Thymus (tissue), 11 donors: ENCODE measurements around the gene VPS8. TPM values are rescaled to one million over a fixed set of nuclear protein-coding genes. Genes with fewer than 3 reads are reported as not detected.

Experiments used
- DNase-seq, 9 donors: peaks; one replicate each; pipeline ENCODE4 v3.0.0-alpha.2; 2013; ENCODE audit warnings: low spot score in 9 of 9, low read depth in 6 of 9, missing footprints in 1 of 9
- H3K27ac ChIP-seq, 2 donors: one replicate each; pipeline ENCODE4 v1.5.1; 2013; ENCODE audit warnings: control low read depth in 1 of 2, low read depth in 1 of 2, low read length in 1 of 2, mild to moderate bottlenecking in 1 of 2, moderate library complexity in 1 of 2
- H3K27me3 ChIP-seq, 2 donors: one replicate each; pipeline ENCODE4 v1.5.1; 2013; ENCODE audit warnings: low read length in 1 of 2; ENCODE audit not compliant: control insufficient read depth in 2 of 2, insufficient read depth in 1 of 2
- H3K36me3 ChIP-seq, 2 donors: one replicate each; pipeline ENCODE4 v1.5.1; 2013; ENCODE audit warnings: low read length in 1 of 2, mild to moderate bottlenecking in 1 of 2, moderate library complexity in 1 of 2; ENCODE audit not compliant: control insufficient read depth in 2 of 2, insufficient read depth in 2 of 2
- H3K4me1 ChIP-seq, 2 donors: one replicate each; pipeline ENCODE4 v1.5.1; 2013; ENCODE audit warnings: low read length in 2 of 2; ENCODE audit not compliant: control insufficient read depth in 2 of 2, insufficient read depth in 2 of 2
- H3K4me3 ChIP-seq, 2 donors: one replicate each; pipeline ENCODE4 v1.5.1; 2013; ENCODE audit warnings: low read length in 2 of 2, control low read depth in 1 of 2, mild to moderate bottlenecking in 1 of 2
- H3K9me3 ChIP-seq, 2 donors: one replicate each; pipeline ENCODE4 v1.5.1; 2013; ENCODE audit warnings: low read length in 1 of 2, mild to moderate bottlenecking in 1 of 2; ENCODE audit not compliant: control insufficient read depth in 2 of 2, insufficient read depth in 1 of 2
- WGBS: extraction: QIAGEN DNeasy Blood & Tissue Kit; methylation state at CpG from one replicate; pipeline ENCODE4 v1.1.7; 2013; 5-methylcytosine and 5-hydroxymethylcytosine counted together
- polyA plus RNA-seq: library from polyadenylated mRNA; stranded (reverse); fragments of 200-250 nt; gene quantifications from one replicate; pipeline ENCODE4 v1.2.3, GENCODE V29; 2013
- total RNA-seq: library from RNA; stranded (reverse); fragments of 120-200 nt; gene quantifications from one replicate; pipeline ENCODE4 v1.2.4, GENCODE V29; 2013
- donor health status: healthy.

The VPS8 gene
- total and polyA plus RNA-seq, 2 donors, result 20.1 to 36.1 TPM

- H3K27ac ChIP-seq, result no peak overlapping the region
- H3K4me1 ChIP-seq, result no peaks in the 10 kb centered on the region
- H3K27me3 ChIP-seq, result no peaks in the 10 kb centered on the region
- no peak overlapping the region for H3K4me3 ChIP-seq
- 97% methylated on average over 2 of the region's 2 CpGs for WGBS
- no peak for DNase-seq
- H3K36me3 ChIP-seq, result peaks cover 8 to 19% of the 10 kb centered on the region in 2 donors
- no peaks in the 10 kb centered on the region for H3K9me3 ChIP-seq
Observed at GRCh38 chr3:184850201-184850600, 38.2 kb downstream of the VPS8 start.

GRCh38 chr3:184857099-184857498, 45.1 kb downstream of the VPS8 start:
- Histone ChIP-seq H3K4me1 (no peaks in the 10 kb centered on the region), H3K4me3 (no peak overlapping the region), H3K27ac (no peak overlapping the region), H3K36me3 (peaks cover 5 to 41% of the 10 kb centered on the region in 2 donors), H3K9me3 (no peaks in the 10 kb centered on the region), H3K27me3 (no peaks in the 10 kb centered on the region)
- DNase-seq, result no peak
- 99% methylated on average over 2 of the region's 2 CpGs for WGBS

- no peak overlapping the region for H3K4me3 ChIP-seq
- peaks cover 3 to 35% of the 10 kb centered on the region in 2 donors for H3K36me3 ChIP-seq
- H3K27ac ChIP-seq, result no peak overlapping the region
- no peak for DNase-seq
- H3K4me1 ChIP-seq, result no peaks in the 10 kb centered on the region
- H3K27me3 ChIP-seq, result no peaks in the 10 kb centered on the region
- H3K9me3 ChIP-seq, result no peaks in the 10 kb centered on the region
Observed at GRCh38 chr3:184864000-184864399, 52.0 kb downstream of the VPS8 start.

- Histone ChIP-seq H3K4me1 (no peaks in the 10 kb centered on the region), H3K36me3 (peaks cover 3 to 30% of the 10 kb centered on the region in 2 donors), H3K27me3 (no peaks in the 10 kb centered on the region), H3K9me3 (no peaks in the 10 kb centered on the region), H3K4me3 (no peak overlapping the region), H3K27ac (no peak overlapping the region)
- no peak for DNase-seq
- 98% methylated on average over 2 of the region's 2 CpGs for WGBS
Observed at GRCh38 chr3:184868477-184868876, 56.5 kb downstream of the VPS8 start.

- no peak overlapping the region for H3K4me3 ChIP-seq
- no peak overlapping the region for H3K27ac ChIP-seq
- H3K36me3 ChIP-seq, result peaks cover 3 to 32% of the 10 kb centered on the region in 2 donors
- peak in 5 of 9 donors; percentile 0 to 32 (median 10) for DNase-seq
- 28% methylated on average over 4 of the region's 4 CpGs for WGBS
- H3K9me3 ChIP-seq, result no peaks in the 10 kb centered on the region
- no peaks in the 10 kb centered on the region for H3K4me1 ChIP-seq
- no peaks in the 10 kb centered on the region for H3K27me3 ChIP-seq
Observed at GRCh38 chr3:184872200-184872599, 60.2 kb downstream of the VPS8 start.

GRCh38 chr3:184873141-184873540, 61.2 kb downstream of the VPS8 start:
- 95% methylated on average over 1 of the region's 1 CpG for WGBS
- Histone ChIP-seq H3K27ac (no peak overlapping the region), H3K4me1 (no peaks in the 10 kb centered on the region), H3K9me3 (no peaks in the 10 kb centered on the region), H3K36me3 (peaks cover 3 to 35% of the 10 kb centered on the region in 2 donors), H3K27me3 (no peaks in the 10 kb centered on the region), H3K4me3 (no peak overlapping the region)
- no peak for DNase-seq

GRCh38 chr3:184874709-184875644, 63.0 kb downstream of the VPS8 start:
- Histone ChIP-seq H3K9me3 (no peaks in the 10 kb centered on the region), H3K36me3 (peaks cover 0 to 20% of the 10 kb centered on the region in 2 donors), H3K4me1 (no peaks in the 10 kb centered on the region), H3K27ac (no peak overlapping the region), H3K4me3 (no peak overlapping the region), H3K27me3 (no peaks in the 10 kb centered on the region)
- DNase-seq, result peak in 6 of 9 donors; percentile 4 to 30 (median 13)
- WGBS, result 88% methylated on average over 5 of the region's 5 CpGs

- peaks cover 0 to 15% of the 10 kb centered on the region in 2 donors for H3K36me3 ChIP-seq
- DNase-seq, result no peak
- no peak overlapping the region for H3K27ac ChIP-seq
- H3K4me3 ChIP-seq, result no peak overlapping the region
- no peaks in the 10 kb centered on the region for H3K27me3 ChIP-seq
- H3K9me3 ChIP-seq, result no peaks in the 10 kb centered on the region
- no peaks in the 10 kb centered on the region for H3K4me1 ChIP-seq
- over 99% methylated on average over 2 of the region's 2 CpGs for WGBS
Observed at GRCh38 chr3:184880276-184881019, 68.5 kb downstream of the VPS8 start.
